GM20000 (cell line): ENCODE measurements around the gene PPP2R5B.

Experiments used
- DNase-seq: peaks from one replicate; pipeline ENCODE4 v3.0.0; 2012; ENCODE audit warnings: low spot score
- CTCF ChIP-seq: IDR thresholded peaks from 2 replicates; pipeline ENCODE4 v1.5.1; 2012; ENCODE audit warnings: mild to moderate bottlenecking, control low read depth; ENCODE audit errors: extremely low read depth, missing control alignments

PPP2R5B gene

GRCh38 chr11:64918017-64918416 is 6.5 kb upstream of the PPP2R5B start:
- TF ChIP-seq CTCF, result no peak
- DNase-seq, result no peak

- DNase-seq, result no peak
- TF ChIP-seq CTCF, result no peak
Observed at GRCh38 chr11:64919627-64920026, 4.9 kb upstream of the PPP2R5B start.

- DNase-seq, result no peak
- TF ChIP-seq CTCF, result no peak
Observed at GRCh38 chr11:64920124-64920523, 4.4 kb upstream of the PPP2R5B start.

- no peak for TF ChIP-seq CTCF
Observed at GRCh38 chr11:64921384-64921783, 3.1 kb upstream of the PPP2R5B start.

GRCh38 chr11:64923151-64923661 is 1.3 kb upstream of the PPP2R5B start:
- no peak for TF ChIP-seq CTCF

More at GRCh38 chr11:64921384-64921783, 3.1 kb upstream of the PPP2R5B start:
- no peak for DNase-seq

GRCh38 chr11:64924910-64925284 is 408 bp downstream of the PPP2R5B start:
- peak; percentile 63 for DNase-seq
- no peak for TF ChIP-seq CTCF

More at GRCh38 chr11:64923151-64923661, 1.3 kb upstream of the PPP2R5B start:
- DNase-seq, result no peak

GRCh38 chr11:64925536-64926436 is 1.3 kb downstream of the PPP2R5B start:
- DNase-seq, result no peak
- no peak for TF ChIP-seq CTCF
